GM12891 (cell line): ENCODE results near the gene GPNMB.

Experiments used
- POLR2A ChIP-seq: IDR thresholded peaks from 2 replicates; pipeline ENCODE4 v1.6.1; 2011; ENCODE audit warnings: low read depth, low read length, control low read depth
- POLR2AphosphoS5 ChIP-seq: IDR thresholded peaks from 2 replicates; pipeline ENCODE4 v1.6.1; 2011; ENCODE audit warnings: low read depth, low read length, control low read depth
- POU2F2 ChIP-seq: IDR thresholded peaks from 2 replicates; pipeline ENCODE4 v1.6.1; 2011; ENCODE audit warnings: low read depth, mild to moderate bottlenecking, control low read depth, low read length, moderate library complexity

- TF ChIP-seq POU2F2 (no peak), POLR2AphosphoS5 (no peak), POLR2A (no peak)
Observed at GRCh38 chr7:23276947-23277346, 30.4 kb downstream of the GPNMB start.
